ENCODE results near the gene SNX5.

Gene SNX5

GRCh38 chr20:17916433-17916891 is 52.1 kb downstream of the SNX5 start:
- no peak for DNase-seq (ENCODE audit: low read depth in 2 of 2)

DNA sequence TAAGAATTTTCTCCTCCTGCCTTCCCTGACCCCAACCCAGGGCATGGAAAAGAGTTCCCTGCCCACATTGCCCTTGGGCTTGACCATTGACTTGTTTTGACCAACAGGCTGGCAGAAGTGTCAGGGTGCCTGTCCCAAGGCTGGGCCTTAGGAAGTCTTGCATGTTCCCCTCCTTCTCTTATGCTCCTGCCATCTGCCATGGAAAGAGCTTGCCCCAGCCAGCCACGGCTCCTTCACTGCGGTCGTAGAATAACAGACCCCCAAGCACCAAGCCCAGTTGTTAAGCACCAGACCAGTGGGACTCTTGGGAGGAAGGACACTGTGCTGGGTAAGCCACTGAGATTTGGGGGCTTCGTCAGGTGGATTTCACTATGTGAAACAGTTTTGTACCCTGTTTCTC is 53.6 kb downstream of the SNX5 start:
- DNase-seq (ENCODE audit: low read depth in 2 of 2), result no peak

GRCh38 chr20:17912916-17913315 is 55.7 kb downstream of the SNX5 start:
- no peak for DNase-seq (ENCODE audit: low read depth in 2 of 2)

DNA sequence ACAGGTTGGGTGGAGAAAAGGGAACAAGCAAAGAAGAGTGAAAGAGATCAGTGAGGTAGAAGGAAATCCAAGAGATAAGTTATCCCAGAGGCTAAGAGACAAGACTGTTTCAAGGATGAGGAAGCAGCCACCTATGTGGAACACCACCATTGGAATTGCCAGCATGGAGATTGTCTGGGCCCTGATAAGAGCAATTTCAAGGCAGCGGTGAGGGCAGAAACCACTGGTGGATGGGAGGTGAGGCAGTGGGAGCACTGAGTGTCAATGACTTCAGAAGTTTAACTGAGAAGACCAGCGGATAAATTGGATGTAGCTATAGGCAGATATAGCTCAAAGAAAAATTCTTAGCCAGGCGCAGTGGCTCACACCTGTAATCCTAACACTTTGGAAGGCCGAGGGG is 56.7 kb downstream of the SNX5 start:
- DNase-seq (ENCODE audit: low read depth in 2 of 2), result no peak

GRCh38 chr20:17910828-17911294 is 57.7 kb downstream of the SNX5 start:
- DNase-seq (ENCODE audit: low read depth in 2 of 2), result no peak

DNA sequence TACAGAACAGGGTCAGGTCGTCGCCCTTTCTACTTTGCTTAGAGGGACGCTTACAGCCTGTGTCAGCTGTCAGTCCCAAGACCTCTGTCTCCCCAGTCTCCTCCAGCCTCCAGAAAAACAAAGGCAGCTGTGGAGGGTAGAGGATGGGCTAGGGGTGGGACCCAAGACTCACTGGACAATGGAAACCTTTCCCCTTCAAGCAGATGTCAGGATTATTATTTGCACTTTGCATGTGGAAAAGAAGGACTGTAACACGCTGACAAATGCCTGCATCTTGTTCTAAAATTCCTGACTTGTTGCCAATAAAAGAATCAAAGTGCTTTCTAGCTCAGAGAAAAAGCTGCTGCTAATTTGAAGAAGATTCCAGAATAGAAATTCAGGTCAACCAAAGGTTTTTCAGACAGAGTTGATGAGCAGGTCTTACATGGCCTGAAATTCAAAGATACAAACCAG is 58.7 kb downstream of the SNX5 start:
- DNase-seq (ENCODE audit: low read depth in 2 of 2), result no peak

DNA sequence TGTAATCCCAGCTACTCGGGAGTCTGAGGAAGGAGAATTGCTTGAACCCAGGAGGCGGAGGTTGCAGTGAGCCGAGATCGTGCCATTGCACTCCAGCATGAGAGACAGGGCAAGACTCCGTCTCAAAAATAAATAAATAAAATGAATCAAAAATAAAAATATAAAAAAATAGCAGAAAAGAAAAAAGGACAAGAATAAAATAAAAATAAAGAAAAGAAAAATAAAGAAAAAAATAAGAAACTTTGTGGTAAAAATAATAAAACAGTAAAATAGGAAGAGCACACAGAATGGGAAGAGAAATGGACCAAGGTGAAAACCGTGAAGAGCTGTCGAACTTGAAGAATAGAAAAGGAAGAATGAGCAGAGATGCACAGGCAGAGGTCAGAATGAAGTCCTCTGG is 63.0 kb downstream of the SNX5 start:
- DNase-seq (ENCODE audit: low read depth in 2 of 2), result no peak

DNA sequence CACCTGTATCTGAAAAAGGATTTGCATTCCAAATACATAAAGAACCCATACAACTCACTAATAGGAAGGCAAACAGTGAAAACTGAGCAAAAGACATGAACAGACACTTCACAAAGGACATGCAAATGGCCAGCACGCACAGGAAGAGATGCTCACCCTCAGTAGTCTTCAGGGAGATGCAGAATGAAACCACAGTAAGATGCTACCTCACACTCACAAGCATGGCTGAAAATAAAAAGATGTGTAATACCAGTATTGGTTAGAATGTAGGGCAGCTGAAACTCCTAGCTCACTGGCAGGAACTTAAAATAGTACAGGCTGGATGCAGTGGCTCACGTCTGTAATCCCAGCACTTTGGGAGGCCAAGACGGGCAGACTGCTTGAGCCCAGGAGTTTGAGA is 64.6 kb downstream of the SNX5 start:
- no peak for DNase-seq (ENCODE audit: low read depth in 2 of 2)

DNA sequence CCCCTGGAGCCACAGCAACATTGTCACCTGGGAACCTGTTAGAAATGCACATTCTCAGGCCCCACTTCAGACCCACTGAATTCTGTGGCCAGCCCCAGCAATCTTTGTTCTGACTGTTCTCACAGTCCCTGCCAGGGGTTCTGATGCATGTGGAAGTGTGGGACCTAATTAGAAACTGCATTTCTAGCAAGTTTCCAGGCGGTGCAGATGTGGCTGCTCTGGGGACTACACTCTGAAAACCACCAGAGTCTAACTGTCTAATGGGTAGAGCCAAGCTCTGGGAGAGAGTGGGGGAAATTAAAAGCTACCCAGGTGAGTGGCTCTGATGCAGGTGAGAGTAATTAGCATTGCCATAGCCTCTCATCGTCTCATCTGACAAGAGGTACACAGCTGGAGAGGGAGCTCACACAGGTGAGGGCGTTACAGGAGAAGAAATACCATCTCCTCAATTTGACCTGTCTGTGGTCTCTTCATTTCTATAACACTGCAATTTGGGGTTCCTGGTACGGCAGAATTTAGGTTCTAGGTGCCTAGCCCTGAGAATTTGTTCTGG is 66.0 kb downstream of the SNX5 start:
- DNase-seq (ENCODE audit: low read depth in 2 of 2), result no peak

DNA sequence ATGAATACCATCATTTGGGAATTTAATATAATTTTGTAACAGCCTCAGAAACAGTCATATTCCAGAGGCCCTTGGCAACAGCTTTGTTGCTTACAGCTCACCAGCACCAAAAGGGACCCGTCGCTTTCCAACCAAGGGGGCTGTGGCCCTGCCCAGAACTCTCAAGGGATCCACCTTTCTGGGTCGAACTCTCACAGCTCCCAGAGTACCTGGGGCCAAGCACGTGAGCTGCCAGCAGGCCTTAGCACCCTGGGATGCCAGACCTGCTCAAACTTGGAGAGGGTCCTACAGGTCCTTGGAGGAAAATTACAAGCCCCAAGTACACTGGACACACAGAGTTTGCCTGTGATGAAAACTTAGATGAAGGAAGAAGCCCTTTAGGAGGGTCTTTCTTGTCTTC is 66.6 kb downstream of the SNX5 start:
- no peak for DNase-seq (ENCODE audit: low read depth in 2 of 2)

DNA sequence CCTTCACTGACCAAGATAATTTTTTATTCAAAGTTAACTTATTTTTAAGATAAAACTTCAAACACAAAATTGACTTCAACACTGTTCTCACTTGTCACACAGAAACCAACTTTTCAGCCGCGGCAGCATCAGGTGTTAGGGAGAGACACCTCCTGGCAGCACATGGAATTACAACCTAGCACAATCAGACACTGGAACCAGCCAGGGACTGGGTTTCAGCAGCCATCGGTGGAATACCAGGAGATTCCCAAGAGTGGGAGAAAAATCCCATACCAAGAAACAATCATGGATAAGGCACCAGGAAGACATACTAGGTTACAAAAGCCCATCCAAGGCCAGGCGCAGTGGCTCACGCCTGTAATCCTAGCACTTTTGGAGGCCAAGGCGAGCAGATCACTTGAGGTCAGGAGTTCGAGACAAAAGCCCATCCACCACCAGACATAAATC is 70.0 kb downstream of the SNX5 start:
- DNase-seq (ENCODE audit: low read depth in 2 of 2), result peak; percentile 41 to 43

GRCh38 chr20:17897566-17898307 is 70.9 kb downstream of the SNX5 start:
- no peak for DNase-seq (ENCODE audit: low read depth in 2 of 2)

DNA sequence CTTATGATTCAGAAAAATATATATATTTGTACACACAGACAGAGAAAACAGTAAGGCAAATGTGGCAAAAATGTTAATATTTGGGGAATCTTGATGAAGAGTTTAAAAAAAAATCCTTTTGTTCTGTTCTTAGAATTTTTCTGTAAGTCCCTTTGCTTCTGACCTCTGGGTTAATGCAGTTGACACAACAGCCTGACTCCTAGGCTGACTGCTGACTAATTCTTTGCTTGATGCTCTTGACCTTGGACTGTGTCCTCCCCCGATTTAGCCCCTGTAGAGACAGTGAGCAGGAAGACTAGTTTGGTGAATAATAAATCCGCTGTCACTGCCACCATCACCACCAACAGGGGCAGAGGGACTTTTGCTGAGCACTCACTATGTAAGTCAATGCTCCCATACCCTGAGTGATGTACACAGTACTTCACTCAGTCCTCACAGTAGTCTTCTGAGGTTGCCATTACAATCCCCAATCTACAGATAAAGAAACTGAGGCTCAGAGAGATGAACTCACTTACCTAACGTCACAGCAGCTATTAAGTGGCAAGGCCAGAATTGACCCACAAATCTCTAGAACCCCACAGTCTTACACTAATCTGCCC is 71.7 kb downstream of the SNX5 start:
- DNase-seq (ENCODE audit: low read depth in 2 of 2), result no peak

- no peak for DNase-seq (ENCODE audit: low read depth in 2 of 2)
These were observed 72.3 kb downstream of the SNX5 start for GRCh38 chr20:17896193-17896723.

DNA sequence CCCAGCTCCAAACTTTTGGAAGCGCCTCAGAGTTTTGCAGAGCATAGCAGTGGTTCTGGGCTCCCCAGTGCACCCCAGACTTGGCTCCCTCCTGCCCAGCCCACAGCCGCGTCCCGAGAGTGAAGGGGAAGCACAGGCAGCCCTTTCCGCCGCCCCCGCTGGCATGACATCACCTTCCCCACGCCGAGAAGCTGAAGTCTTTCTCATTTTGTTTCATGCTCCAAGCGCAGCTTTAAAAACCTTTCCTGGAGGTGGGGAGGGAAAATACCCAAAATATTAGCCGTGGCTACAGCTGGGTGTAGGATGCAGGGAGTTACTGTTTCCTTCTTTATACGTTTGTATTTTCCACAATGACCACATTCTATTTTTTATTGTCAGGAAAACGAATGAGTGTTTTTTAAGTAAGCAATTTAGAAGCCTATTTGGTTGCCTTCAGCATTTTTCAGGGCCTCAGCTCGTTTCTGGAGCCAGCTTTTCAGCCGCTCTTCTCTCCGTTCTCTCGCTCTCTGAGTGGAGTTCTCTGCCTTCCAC is 72.9 kb downstream of the SNX5 start:
- DNase-seq (ENCODE audit: low read depth in 2 of 2), result peak; percentile 29 to 56

GRCh38 chr20:17893445-17893844 is 75.1 kb downstream of the SNX5 start:
- DNase-seq (ENCODE audit: low read depth in 2 of 2), result no peak

DNA sequence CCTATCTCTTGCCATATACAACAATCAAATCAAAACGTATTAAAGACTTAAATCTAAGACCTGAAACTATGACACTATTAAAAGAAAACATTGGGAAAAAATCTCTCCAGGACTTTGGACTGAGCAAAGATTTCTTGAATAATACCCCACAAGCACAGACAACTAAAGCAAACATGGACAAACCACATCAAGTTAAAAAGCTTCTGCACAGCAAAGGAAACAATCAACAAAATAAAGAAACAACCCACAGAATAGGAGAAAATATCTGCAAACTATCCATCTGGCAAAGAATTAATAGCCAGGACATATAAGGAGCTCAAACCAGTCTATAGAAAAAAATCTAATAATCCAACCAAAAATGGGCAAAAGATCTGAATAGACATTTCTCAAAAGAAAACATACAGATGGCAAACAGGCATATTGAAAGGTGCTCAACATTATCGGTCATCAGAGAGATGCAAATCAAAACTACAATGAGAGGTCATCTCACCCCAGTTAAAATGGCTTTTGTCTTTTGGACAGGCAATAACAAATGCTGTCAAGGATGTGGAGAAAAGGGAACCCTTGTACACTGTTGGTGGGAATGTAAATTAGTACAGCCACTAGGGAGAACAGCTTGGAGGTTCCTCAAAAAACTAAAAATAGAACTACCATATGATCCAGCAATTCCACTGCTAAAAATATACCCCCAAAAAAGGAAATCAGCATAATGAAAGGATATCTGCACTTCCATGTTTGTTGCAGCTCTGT is 76.2 kb downstream of the SNX5 start:
- no peak for DNase-seq (ENCODE audit: low read depth in 2 of 2)

Measured in activated CD4-positive, alpha-beta T cell treated with anti-CD3 and anti-CD28 coated beads for 24 hours (primary cell).